ENCODE data around the gene SPOPL.

- no peak for TF ChIP-seq MYC (IDR thresholded peaks at IDR 0.05; ENCODE audit: insufficient read depth, insufficient read length, insufficient replicate concordance, low read length, severe bottlenecking)
- TF ChIP-seq, protein P1, sequence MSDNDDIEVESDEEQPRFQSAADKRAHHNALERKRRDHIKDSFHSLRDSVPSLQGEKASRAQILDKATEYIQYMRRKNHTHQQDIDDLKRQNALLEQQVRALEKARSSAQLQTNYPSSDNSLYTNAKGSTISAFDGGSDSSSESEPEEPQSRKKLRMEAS (IDR thresholded peaks at IDR 0.05; ENCODE audit: low read depth, low read length) = no peak
- TF ChIP-seq GATAD2B (conservative IDR thresholded peaks at IDR 0.05; ENCODE audit: low read depth) = no peak
- no peak for TF ChIP-seq EZH2 (IDR thresholded peaks at IDR 0.05; ENCODE audit: borderline replicate concordance, control insufficient read depth, low read depth, low read length)
- no peak for TF ChIP-seq HDAC6 (IDR thresholded peaks at IDR 0.05; ENCODE audit: unreplicated experiment)
- no peak for TF ChIP-seq SREBF2 (IDR thresholded peaks at IDR 0.05; ENCODE audit: low read length)
- no peak for TF ChIP-seq POLR2A (IDR thresholded peaks at IDR 0.05; ENCODE audit: low read depth, low read length)
- TF ChIP-seq CTCF (IDR thresholded peaks at IDR 0.05 in 2 of 3, conservative IDR thresholded peaks at IDR 0.05 in 1 of 3; ENCODE audit: control insufficient read depth in 2 of 3, extremely low read depth in 1 of 3, insufficient read depth in 1 of 3, low read depth in 3 of 3, low read length in 3 of 3) = no peak
- no peak for TF ChIP-seq KAT2A (conservative IDR thresholded peaks at IDR 0.05; ENCODE audit: control insufficient read depth, low read depth, low read length)
- no peak for TF ChIP-seq CHD2 (IDR thresholded peaks at IDR 0.05; ENCODE audit: borderline replicate concordance, low read depth, low read length)
These were observed 75.5 kb downstream of the SPOPL start for GRCh38 chr2:138577066-138577465.
